G401 (cell line): ENCODE results near the gene TCERG1L. TPM values are rescaled to one million over a fixed set of nuclear protein-coding genes. Genes with fewer than 3 reads are reported as not detected.

Experiments
- DNase-seq: peaks from one replicate; pipeline ENCODE4 v3.0.0-alpha.2; 2015; ENCODE audit warnings: low spot score
- in situ Hi-C: cut with HindIII; loops from 2 replicates; pipeline ENCODE4 v1.10.0; 2016; ENCODE audit warnings: low sequenced_read_pairs, mixed read lengths
- total RNA-seq: library from RNA; depleted of rRNA; stranded (reverse); fragments of >200 nt; shearing (Covaris generic); gene quantifications from 2 replicates; pipeline ENCODE4 v1.2.3, GENCODE V29; 2014

TCERG1L gene
- total RNA-seq, 1 experiment from 2014 or later = not detected

DNA sequence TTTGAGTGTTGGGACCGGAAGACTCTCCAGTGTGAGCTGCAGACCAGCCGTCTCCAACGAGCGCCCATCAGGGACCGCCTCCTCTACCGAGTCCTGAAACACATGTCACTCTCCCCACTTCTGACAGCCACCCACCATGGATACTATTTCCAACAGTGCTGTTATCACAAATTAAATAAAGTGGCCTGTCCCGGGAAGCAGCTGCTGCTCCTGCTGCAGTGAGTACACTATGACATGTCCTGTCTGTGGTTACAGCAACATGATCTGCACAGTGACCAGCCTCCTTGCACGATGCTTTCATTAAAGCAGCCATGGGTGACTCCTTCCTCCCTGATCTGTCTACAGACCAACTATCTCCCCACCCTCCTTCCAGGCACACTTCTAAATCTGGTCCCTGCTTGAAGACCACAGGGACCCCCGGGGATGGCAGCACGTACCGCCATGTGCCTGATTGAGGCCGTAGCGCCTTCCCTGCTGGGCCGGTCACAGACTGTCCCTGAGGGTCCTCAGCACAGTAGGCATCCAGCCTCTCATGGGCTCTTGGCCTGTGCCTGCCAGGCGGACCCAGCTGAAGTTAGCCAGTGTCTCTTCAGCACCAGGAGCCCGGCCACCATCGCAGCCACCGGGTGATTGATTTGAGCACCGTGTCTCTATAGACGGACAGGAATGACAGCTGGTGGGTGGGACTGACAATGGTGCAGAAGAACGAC is 58.8 kb downstream of the TCERG1L start:
- DNase-seq = no peak

DNA sequence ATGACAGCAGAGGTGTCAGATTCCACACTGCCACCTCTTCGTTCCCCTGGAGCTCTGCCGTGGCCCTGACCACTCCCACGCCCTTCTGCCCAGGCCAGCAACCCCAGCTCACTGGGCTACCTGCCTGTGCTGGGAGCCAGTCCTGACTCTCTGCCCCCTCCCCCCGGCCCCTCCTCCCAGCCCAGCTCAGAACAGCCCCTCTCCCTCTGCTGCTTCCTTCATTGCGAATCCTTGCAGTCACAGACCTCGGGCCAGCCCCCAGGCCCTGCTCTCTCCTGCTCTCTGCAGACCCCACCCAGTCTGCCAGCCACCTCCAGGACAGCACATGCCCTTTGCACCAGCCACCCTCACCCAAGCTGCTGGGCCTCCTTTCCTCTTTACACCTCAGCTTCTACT is 60.4 kb downstream of the TCERG1L start:
- DNase-seq = no peak
- in situ Hi-C loops = no loop called here

More for the DNA sequence above, 58.8 kb downstream of the TCERG1L start:
- in situ Hi-C loops = no loop called here

DNA sequence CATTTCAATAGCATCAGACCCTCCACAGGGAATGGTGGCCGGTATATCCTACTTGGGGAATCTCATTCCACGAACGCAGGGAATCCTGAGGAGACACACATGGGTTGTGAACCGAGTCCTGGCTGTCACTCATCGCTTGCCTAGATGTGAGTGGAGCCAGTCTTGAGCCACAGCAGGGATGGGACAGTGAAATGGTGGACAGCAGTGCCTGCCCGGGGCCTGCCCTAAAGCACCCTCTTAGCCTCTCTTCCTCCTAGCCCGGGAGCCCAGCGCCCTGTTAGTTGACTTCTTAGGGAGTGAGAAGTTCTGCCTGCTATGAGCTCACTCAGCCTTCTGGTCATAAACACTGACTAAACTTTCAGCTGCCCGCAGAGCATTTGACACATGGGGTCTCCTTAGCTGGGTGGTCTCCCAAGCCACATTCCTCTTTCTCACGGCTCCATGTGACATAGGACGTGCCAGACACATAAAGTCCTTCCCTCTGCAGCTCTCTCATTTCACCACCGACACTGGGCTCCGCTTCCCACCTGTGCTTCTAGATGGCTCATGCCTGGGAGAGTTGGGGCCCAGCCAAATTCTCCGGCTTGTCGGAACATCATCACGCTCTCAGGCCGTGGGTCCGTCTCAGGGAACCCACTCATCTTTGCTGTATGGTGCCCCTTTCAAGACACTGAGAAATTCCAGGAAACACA is 60.9 kb downstream of the TCERG1L start:
- DNase-seq = no peak
- in situ Hi-C loops = no loop called here

DNA sequence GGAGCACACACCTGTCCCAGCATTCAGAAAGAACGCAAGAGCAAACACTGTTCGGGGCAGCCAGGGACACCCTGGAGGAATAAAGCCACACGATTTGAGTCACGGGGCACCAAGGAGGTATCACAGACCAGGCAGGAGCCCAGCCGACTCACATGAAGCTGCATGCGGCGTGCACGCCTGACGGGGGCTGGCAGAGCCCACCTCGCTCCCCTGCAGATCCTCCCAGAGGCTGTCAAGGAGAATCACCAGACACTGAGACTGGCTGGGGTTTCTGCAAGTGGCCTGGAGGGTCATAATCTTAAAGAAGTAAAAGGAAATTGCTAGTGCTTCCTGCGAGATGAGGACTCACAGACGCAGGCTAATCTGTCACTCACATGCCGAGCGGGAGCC is 61.6 kb downstream of the TCERG1L start:
- no peak for DNase-seq
- in situ Hi-C loops = no loop called here

DNA sequence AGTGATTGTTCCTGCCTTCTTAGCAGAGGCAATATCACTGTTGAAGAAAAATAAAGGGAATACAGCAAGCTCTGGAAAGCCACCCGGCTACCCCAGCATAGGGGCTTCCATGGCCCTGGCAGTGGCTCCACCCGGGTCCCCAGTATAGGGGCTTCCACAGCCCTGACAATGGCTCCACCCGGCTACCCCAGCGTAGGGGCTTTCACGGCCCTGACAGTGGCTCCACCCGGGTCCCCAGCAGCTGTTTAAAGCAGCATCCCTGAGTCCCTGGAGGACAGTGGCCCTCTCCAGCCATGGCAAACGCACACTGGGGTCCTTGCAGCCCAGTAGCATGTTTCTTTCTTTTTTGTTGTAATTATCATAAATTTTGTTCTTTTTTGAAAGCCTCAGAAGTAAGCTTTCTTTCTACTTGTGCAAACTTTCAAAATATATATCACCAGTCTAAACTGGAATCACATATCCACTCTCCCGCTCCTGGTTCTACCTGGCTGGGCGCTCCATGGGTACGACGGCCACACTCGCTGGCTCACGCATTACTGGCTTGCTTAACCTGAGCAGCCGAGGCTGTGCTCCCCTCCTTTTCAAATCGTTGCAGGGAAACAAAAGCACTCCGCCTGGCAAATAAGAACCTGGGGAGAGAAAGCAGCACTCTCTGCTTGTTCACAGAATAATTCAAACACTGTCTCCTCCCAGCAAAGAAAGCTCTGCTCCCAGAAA is 62.1 kb downstream of the TCERG1L start:
- DNase-seq = no peak
- in situ Hi-C loops = no loop called here

DNA sequence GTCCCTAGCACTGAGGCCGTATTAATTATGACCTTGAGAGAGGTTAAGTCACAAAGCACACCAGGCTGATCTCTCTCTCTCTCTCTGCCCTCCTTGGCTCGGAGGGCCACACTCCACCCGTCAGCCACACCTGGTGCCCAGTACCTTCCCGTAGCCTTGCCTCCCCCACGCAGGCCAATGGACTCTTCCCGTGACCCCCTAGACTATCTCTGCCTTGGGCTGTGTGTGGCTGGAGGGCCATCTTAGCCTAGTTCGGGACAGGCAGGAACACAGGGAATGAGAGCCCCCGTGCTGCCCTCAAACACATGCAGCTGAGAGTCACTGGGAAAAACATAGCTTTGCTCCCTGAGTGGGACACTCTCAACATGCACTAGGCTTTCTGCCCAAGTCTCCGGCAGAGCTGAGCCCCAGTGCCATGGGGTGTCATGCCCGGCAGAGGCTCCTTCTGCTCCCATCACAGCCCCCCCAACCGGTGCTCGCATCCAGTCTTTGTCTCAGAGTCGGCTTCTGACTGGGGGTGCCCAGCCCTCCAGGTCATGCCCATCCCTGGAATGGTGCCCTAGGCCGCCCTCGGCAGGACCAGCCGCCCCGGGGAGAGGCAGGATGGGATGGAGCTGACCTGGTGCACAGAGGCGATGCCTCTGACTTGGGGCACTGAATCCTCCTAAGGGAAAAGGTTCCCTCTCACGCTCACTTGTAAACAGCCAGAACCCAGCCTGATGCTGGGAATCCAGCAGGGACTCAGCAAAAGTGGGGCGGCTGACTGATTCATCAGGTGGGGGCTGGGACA is 63.0 kb downstream of the TCERG1L start:
- no peak for DNase-seq
- in situ Hi-C loops = no loop called here

DNA sequence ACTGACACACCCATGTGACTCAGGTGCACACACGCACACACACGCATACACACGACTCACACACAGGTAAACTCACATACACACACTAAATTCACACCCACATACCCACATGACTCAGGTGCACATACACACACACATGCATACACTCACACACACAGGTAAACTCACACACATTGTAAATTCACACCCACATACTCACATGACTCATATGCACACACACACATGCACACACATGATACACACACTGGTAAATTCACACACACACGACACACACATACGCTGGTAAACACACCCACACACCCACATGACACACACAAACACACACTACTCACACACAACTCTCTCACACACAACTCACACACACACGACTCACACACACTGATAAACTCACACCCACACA is 63.6 kb downstream of the TCERG1L start:
- DNase-seq = no peak
- in situ Hi-C loops = no loop called here

DNA sequence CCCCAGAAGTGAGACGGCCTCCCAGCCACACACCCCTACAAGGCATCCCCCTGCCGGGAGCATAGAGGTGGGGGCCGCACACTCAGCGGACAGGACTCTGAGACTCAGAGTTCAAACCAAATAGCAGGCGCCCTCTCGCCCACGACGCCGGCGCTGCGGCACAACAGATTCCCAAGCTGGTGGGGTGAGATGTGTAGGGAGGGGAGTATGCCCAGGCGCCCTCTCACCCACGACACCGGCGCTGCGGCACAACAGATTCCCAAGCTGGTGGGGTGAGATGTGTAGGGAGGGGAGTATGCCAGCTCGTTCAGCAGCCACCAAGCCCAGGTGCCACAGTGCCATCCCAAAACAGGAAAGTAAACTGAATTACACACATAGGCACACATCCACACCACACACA is 64.7 kb downstream of the TCERG1L start:
- in situ Hi-C loops = no loop called here
- DNase-seq = no peak

DNA sequence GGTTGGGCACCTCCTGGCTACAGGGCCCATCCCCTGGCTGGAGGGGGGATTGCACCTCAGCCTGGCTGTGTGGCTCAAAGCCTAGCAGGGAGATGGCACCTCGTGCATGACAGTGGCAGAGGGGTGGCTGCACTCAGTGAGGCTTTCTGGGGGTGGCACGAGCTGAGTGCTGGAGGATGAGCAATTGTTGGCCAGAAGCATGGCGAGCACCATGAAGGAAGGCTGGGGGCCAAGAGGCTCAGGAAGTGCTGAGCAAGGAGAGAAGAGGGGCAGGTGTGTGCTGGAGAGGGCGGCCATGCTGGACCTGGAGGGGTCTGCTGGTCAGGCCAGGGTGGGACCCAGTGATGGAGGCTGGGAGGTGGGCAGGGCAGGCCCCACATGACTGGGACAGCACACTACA is 65.4 kb downstream of the TCERG1L start:
- DNase-seq = no peak
- in situ Hi-C loops = no loop called here

DNA sequence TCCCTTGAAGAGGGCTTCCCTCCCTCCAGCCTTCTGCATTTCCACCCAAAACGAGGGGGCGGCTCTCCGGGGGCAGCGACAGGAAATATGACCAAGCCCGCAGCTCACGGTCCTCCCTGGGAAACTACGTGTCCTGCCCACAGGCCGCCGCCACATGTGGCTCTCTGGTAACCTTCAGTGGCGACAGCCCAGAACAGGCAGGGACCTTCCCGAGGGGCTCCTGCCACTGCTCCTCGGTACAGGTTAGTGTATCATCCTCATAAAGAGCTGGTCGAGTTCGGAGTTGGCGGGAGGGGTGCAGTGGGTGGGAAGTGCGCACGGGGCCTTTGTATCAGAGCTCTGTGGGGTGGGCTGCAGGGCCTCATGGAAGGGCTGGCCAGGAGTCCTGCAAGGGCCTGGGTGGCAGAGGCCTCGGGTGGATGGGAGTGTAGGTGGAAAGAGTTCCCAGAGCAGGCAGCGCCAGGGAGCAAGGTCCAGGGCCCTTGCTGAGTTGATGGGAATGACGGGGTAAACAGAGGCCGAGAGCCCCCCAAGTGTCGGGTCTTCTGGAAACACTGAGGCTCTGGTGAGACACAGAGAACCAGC is 66.0 kb downstream of the TCERG1L start:
- in situ Hi-C loops = no loop called here
- no peak for DNase-seq

DNA sequence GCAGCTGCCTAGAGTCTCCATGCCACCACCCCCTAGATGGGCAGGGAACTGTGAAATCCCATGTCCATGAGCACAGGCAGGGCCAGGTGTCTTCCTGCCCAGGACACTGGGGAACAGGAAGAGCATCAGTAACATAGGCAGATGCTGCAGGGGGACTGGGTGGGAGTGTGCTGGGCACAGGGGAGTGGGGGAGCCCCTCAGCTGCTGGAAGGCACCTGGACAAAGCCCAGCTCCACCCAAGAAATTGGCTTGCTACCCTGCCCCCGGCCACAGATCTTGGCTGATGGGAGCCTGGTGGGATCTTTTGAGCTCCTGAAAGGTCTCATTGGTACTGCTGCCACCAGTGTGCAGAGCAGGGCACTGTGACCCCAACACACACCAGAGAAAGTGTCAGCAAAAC is 66.7 kb downstream of the TCERG1L start:
- in situ Hi-C loops = no loop called here
- no peak for DNase-seq

DNA sequence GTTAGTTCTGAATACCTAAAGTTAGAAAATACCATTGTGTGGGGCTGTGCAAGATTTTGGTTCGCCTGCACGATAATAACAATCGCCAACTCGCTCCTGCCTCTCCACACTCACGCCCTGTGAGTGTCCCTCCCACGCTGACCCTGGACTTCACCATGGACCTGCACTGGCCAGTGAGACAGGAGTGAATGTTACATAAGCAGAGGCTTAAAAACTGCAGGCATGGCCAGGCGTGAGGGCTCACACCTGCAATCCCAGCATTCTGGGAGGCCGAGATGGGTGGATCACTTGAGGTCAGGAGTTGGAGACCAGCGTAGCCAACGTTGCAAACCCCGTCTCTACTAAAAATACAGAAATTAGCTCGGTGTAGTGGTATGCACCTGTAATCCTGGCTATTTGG is 68.4 kb downstream of the TCERG1L start:
- no peak for DNase-seq
- in situ Hi-C loops = no loop called here

DNA sequence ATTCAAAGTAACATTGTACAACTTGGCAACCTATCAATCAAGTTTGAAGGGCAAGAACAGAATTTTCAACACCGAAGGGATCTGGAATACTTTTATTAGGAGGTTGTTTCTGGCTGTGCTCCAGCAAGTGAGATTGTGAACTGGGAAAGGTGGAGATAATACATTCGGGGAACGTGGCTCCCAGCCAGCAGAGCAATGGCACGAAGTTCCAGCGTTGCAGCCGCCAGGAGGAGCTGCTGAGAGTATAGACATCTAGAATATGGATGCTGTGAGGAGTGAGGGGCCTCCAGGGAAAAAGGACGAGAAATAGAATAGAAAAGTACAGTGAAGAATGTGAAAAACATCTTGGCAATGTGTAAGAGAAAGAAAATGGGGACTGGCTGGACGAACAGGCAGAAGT is 69.5 kb downstream of the TCERG1L start:
- peak; percentile 23 for DNase-seq
- in situ Hi-C loops = no loop called here

DNA sequence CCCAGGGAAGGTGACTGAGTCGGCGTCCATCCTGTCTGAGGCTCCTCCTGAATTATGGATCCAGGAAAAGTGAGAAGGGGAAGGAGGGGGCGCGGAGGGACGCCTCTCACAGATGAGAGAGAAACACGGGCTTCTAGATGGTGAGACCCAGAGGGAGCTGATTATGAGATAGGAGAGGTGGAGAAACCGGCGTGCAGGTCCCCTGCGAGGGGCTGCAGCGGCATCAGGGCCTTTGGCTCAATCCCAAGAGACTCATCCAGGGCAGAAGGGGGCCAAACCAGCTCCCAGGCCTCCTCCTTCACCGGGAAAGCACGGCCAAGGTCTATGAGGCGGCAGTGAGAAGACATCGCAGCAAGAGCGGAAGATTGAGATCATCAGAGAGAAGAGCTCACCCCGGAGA is 70.8 kb downstream of the TCERG1L start:
- in situ Hi-C loops = no loop called here
- no peak for DNase-seq

DNA sequence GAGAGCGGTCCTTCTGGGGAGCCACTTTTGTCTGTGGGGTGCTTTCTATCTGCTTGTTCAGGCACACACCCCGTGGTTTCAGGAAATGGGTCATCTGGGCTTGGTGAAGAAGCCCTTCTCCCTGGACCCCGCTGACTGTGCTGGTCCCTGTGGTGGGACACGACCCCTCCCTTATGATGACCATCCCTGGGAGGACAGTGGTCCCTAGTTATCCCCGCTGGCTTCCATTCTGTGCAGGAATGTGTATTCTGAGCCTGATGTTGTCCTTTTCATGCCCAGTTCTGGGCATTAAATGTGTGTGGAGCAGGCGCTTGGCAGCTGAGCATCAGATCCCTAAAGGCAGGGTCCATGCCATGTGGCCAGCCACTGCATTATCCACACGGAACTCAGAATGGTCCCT is 71.6 kb downstream of the TCERG1L start:
- in situ Hi-C loops = no loop called here
- DNase-seq = no peak

DNA sequence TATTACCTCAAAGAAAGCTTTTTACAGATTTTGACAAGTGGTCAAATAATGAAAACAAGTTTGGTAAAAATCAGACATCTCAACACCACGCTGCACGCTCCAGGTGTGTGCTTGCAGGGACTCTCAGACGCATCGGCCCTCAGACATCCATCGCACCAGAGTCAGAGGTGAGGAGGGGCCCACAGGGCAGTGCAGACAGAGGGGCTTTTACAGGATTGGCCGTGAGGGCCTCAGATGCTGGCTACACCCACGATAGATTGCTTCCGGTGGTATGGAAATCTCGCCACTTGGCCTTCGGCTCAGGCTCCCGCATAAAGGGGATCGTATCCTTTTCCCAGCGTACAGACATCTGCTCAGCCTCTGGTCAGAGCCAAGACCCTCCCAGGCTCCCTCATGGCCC is 72.1 kb downstream of the TCERG1L start:
- in situ Hi-C loops = no loop called here
- no peak for DNase-seq

DNA sequence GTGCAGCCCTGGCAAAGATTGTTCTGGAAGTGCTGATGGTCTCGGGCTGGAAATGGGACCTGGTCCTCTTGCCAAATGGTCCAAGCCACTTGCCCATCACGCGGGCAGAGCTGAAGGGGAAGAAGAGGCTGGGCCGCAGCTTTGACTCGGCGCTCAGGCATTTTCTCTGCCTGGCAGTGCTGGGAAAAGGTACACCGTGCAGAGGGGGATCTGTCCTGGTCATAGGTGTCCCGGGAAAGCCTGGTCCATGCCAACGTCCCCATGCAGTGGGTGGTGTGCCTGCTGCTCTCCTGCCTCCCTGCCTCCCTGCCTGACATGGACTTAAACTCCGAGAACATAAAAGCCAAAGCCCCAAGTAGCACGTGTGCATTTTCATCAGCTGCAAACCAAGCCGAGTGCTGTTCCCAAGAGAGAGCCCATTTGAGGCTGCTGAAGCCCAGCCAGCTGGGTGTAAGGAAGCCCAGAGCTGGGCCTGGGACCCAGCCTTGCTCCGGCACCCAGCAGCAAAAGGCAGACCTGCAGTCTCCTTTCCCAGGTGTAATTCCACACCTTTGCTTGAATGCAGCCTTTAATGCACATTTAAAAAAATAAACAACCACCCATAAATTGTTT is 72.7 kb downstream of the TCERG1L start:
- no peak for DNase-seq
- in situ Hi-C loops = no loop called here

DNA sequence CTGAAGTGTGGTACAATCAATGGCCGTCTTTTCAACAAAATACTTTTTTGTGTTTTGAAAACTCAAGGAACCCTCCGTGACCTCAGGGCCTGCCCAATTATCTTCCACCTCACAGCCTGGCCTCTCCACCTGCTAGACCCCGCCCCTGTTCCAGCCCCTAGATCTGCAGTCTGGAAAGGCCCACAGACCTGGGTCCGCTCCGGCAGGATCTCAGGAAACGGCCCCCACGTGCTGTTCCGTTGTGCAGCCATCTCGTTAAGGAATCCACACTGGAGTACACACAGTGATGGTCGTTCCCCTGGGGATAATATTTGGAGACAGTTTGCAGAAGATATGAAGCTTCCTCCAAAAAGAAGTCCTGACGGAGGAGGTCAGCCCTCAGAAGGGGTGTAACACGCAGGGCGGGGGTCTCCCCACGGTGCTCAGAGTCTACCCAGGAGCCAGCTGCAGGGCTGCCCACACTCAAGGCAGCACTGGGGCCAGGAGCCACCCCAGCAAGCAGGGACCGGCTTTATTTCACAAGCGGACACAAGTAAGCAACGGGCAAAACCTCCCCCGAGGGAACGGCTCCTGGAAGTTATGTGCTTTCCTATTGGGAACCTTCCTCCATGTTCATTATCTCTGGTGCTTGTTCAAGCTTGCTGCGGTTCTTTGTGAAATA is 73.4 kb downstream of the TCERG1L start:
- DNase-seq = no peak
- in situ Hi-C loops = no loop called here
